Measurements from ENCODE around the gene ANKRD6. TPM values are rescaled to one million over a fixed set of nuclear protein-coding genes. Genes with fewer than 3 reads are reported as not detected.

The ANKRD6 gene
- 11.3 TPM for polyA plus RNA-seq (2013, experiment 1 of 2)
- polyA plus RNA-seq (2013, experiment 2 of 2): 11.2 TPM

DNA sequence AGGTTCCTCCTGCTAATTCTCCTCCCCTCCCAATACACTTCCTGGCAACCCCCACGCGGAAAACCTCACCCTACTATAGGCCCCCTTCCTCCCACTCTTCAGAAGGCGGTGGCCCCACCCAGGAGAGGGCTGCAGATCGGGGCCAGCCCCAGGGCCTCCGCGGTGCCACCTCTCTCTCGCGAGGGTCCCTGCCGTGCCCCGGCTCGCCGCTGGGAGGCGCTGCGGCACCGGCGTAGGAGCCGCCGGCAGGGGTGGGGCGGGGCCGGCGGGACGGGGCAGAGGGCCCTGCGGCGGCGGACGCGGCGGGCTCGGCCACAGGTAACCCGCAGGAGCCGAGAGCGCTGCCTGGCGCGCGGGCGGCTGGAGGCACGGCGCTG lies at the start of gene ANKRD6:
TSS of gene ANKRD6 (plus strand) at position 278 of the 377 bp plus-strand sequence. CDS start 133,825 bp downstream, outside the sequence.
- WGBS (ENCODE audit: extremely low coverage, insufficient coverage, low lambda C conversion rate): no CpG with 5 or more reads among the region's 38 CpGs
- Histone ChIP-seq H3K36me3 (ENCODE audit: control insufficient read depth, insufficient read depth, low read length) (no peaks in the 10 kb centered on the region), H4K8ac (ENCODE audit: low read depth, low read length) (no peak within 1 kb of the TSS), H3K23ac (ENCODE audit: low read length) (peak within 1 kb of the TSS; percentile 89), H2BK15ac (replicated peaks; ENCODE audit: low read depth) (peak within 1 kb of the TSS; percentile 59), H3K56ac (ENCODE audit: low read length) (peak within 1 kb of the TSS; percentile 91), H3K4me3 (ENCODE audit: low read length) (peak within 1 kb of the TSS; percentile 71), H2AK5ac (ENCODE audit: low read length) (peak within 1 kb of the TSS; percentile 78), H3K27ac (ENCODE audit: low read depth, low read length) (peak within 1 kb of the TSS; percentile 60), H3K4me2 (ENCODE audit: low read length) (peak within 1 kb of the TSS; percentile 95), H2BK120ac (ENCODE audit: low read depth, low read length) (peak within 1 kb of the TSS; percentile 92), H3K79me1 (ENCODE audit: low read length) (peaks cover 7% of the 10 kb centered on the region), H3K9ac (ENCODE audit: low read length) (peak within 1 kb of the TSS; percentile 86), H4K5ac (ENCODE audit: low read length) (no peak within 1 kb of the TSS), H3K4me1 (ENCODE audit: control insufficient read depth, low read depth, low read length) (peaks cover 13% of the 10 kb centered on the region), H3K4ac (ENCODE audit: low read depth, low read length) (peak within 1 kb of the TSS; percentile 96), H3K18ac (ENCODE audit: low read length) (peak within 1 kb of the TSS; percentile 98), H3K27me3 (ENCODE audit: insufficient read depth, low read length, poor library complexity) (no peaks in the 10 kb centered on the region), H3K79me2 (ENCODE audit: control insufficient read depth, insufficient read depth, low read length) (peaks cover 10% of the 10 kb centered on the region), H2BK5ac (ENCODE audit: low read length) (peak within 1 kb of the TSS; percentile 55)
- DNase-seq: peak; percentile 79

DNA sequence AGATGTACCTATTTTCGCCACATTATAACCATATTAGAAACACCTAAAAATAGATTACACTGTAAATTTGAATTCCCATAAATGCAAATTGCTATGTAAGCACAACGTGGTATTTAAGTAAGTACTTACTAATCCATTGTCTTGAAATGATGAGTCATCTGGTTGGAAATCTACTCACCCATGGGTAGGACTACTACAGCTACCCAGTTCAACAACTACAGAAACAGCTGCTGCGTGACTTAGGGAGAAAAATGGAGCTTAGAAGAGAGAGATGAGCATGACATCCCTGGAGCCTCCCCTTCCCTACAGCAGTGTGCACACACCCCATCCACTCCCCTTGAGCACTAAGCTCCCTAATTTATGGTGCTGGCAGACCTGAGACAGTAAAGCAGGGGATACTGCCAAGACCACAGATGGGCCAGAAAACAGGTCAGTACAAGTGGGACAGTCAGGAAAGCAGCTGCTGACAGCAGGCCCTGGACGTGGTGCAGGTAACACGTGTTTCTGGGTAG lies 47.7 kb upstream of the ANKRD6 start:
- H4K5ac ChIP-seq (ENCODE audit: low read length): no peak overlapping the region
- no peaks in the 10 kb centered on the region for H3K27me3 ChIP-seq (ENCODE audit: insufficient read depth, low read length, poor library complexity)
- H3K79me1 ChIP-seq (ENCODE audit: low read length): no peaks in the 10 kb centered on the region
- 100% methylated on average over 1 of the region's 5 CpGs for WGBS (ENCODE audit: extremely low coverage, insufficient coverage, low lambda C conversion rate)
- no peaks in the 10 kb centered on the region for H3K79me2 ChIP-seq (ENCODE audit: control insufficient read depth, insufficient read depth, low read length)
- H3K9ac ChIP-seq (ENCODE audit: low read length): peak overlapping the region; percentile 13
- peak overlapping the region; percentile 54 for H3K56ac ChIP-seq (ENCODE audit: low read length)
- H3K27ac ChIP-seq (ENCODE audit: low read depth, low read length): no peak overlapping the region
- no peak overlapping the region for H3K4me3 ChIP-seq (ENCODE audit: low read length)
- H2AK5ac ChIP-seq (ENCODE audit: low read length): no peak overlapping the region
- DNase-seq: peak; percentile 47
- H2BK15ac ChIP-seq (replicated peaks; ENCODE audit: low read depth): no peak overlapping the region
- H3K36me3 ChIP-seq (ENCODE audit: control insufficient read depth, insufficient read depth, low read length): no peaks in the 10 kb centered on the region
- H3K4me2 ChIP-seq (ENCODE audit: low read length): no peak overlapping the region
- no peak overlapping the region for H3K4ac ChIP-seq (ENCODE audit: low read depth, low read length)
- H3K4me1 ChIP-seq (ENCODE audit: control insufficient read depth, low read depth, low read length): peaks cover 3% of the 10 kb centered on the region
- no peak overlapping the region for H3K18ac ChIP-seq (ENCODE audit: low read length)
- no peak overlapping the region for H2BK120ac ChIP-seq (ENCODE audit: low read depth, low read length)
- no peak overlapping the region for H3K23ac ChIP-seq (ENCODE audit: low read length)
- H4K8ac ChIP-seq (ENCODE audit: low read depth, low read length): no peak overlapping the region
- no peak overlapping the region for H2BK5ac ChIP-seq (ENCODE audit: low read length)

DNA sequence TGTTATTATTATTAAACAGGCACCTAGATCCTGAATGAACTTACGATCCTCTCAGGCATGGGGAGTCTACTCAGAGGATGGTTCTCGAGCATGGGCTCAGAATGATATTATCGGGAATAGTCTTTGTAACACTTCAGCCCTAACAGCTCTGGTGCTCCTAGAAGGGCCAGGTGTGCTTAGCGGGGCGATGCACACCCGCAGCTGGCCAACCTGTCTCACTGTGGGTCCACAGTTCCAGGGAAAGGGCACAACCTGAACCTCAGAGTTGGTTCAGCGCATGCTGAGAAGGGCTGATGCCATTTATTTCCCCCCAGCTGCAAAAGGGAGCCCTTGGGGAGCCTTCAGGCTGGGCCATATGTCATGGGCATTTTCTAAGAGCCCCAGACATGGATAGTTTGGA lies 47.1 kb upstream of the ANKRD6 start:
- H2BK120ac ChIP-seq (ENCODE audit: low read depth, low read length): no peak overlapping the region
- peaks cover 3% of the 10 kb centered on the region for H3K4me1 ChIP-seq (ENCODE audit: control insufficient read depth, low read depth, low read length)
- H3K56ac ChIP-seq (ENCODE audit: low read length): no peak overlapping the region
- no peak overlapping the region for H3K4me2 ChIP-seq (ENCODE audit: low read length)
- H2BK5ac ChIP-seq (ENCODE audit: low read length): no peak overlapping the region
- H3K23ac ChIP-seq (ENCODE audit: low read length): no peak overlapping the region
- no peaks in the 10 kb centered on the region for H3K79me2 ChIP-seq (ENCODE audit: control insufficient read depth, insufficient read depth, low read length)
- H3K36me3 ChIP-seq (ENCODE audit: control insufficient read depth, insufficient read depth, low read length): no peaks in the 10 kb centered on the region
- no peak for DNase-seq
- H3K4ac ChIP-seq (ENCODE audit: low read depth, low read length): no peak overlapping the region
- H3K27me3 ChIP-seq (ENCODE audit: insufficient read depth, low read length, poor library complexity): no peaks in the 10 kb centered on the region
- no peak overlapping the region for H3K9ac ChIP-seq (ENCODE audit: low read length)
- H2BK15ac ChIP-seq (replicated peaks; ENCODE audit: low read depth): no peak overlapping the region
- H3K4me3 ChIP-seq (ENCODE audit: low read length): no peak overlapping the region
- H3K79me1 ChIP-seq (ENCODE audit: low read length): no peaks in the 10 kb centered on the region
- no peak overlapping the region for H3K27ac ChIP-seq (ENCODE audit: low read depth, low read length)
- no CpG with 5 or more reads among the region's 7 CpGs for WGBS (ENCODE audit: extremely low coverage, insufficient coverage, low lambda C conversion rate)
- H4K5ac ChIP-seq (ENCODE audit: low read length): no peak overlapping the region
- H3K18ac ChIP-seq (ENCODE audit: low read length): no peak overlapping the region
- H4K8ac ChIP-seq (ENCODE audit: low read depth, low read length): no peak overlapping the region
- no peak overlapping the region for H2AK5ac ChIP-seq (ENCODE audit: low read length)

DNA sequence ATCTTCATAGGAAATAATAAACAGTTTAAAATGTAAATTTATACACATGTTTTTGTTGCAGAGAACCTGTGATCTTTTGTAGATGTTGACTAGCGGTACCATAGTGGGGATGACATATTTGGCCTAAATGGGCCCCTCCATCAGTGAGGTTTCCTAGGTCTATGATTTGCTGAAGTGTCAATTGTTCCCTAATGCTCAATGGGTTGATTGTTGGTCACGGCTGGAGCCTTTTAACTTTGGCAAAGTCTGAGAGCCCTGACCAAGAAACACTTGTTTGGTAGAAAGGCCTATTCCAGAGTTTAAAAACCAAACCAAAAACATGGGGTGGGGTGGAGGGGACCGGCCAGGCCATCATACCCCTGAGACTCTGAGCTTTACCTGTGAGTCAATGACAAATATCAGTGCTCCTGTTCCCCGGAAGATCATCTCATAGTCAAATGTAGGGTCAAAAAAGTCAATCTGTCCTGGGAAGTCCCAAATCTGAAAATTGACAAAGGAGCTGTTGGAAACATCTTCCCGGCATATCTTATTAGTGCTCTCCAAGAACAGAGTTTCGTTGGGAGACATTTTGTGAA lies 45.9 kb upstream of the ANKRD6 start:
- H4K8ac ChIP-seq (ENCODE audit: low read depth, low read length): no peak overlapping the region
- no peak overlapping the region for H3K4ac ChIP-seq (ENCODE audit: low read depth, low read length)
- H3K56ac ChIP-seq (ENCODE audit: low read length): no peak overlapping the region
- no peak overlapping the region for H2BK5ac ChIP-seq (ENCODE audit: low read length)
- H3K36me3 ChIP-seq (ENCODE audit: control insufficient read depth, insufficient read depth, low read length): no peaks in the 10 kb centered on the region
- H2AK5ac ChIP-seq (ENCODE audit: low read length): no peak overlapping the region
- no peak overlapping the region for H2BK120ac ChIP-seq (ENCODE audit: low read depth, low read length)
- no peak overlapping the region for H3K18ac ChIP-seq (ENCODE audit: low read length)
- H3K27me3 ChIP-seq (ENCODE audit: insufficient read depth, low read length, poor library complexity): no peaks in the 10 kb centered on the region
- H3K9ac ChIP-seq (ENCODE audit: low read length): no peak overlapping the region
- no peak overlapping the region for H3K23ac ChIP-seq (ENCODE audit: low read length)
- no peak overlapping the region for H3K27ac ChIP-seq (ENCODE audit: low read depth, low read length)
- no peaks in the 10 kb centered on the region for H3K79me2 ChIP-seq (ENCODE audit: control insufficient read depth, insufficient read depth, low read length)
- no peak overlapping the region for H3K4me3 ChIP-seq (ENCODE audit: low read length)
- no peak for DNase-seq
- H3K4me2 ChIP-seq (ENCODE audit: low read length): no peak overlapping the region
- H3K4me1 ChIP-seq (ENCODE audit: control insufficient read depth, low read depth, low read length): peaks cover 3% of the 10 kb centered on the region
- no CpG with 5 or more reads among the region's 6 CpGs for WGBS (ENCODE audit: extremely low coverage, insufficient coverage, low lambda C conversion rate)
- H2BK15ac ChIP-seq (replicated peaks; ENCODE audit: low read depth): no peak overlapping the region
- H3K79me1 ChIP-seq (ENCODE audit: low read length): no peaks in the 10 kb centered on the region
- H4K5ac ChIP-seq (ENCODE audit: low read length): no peak overlapping the region

DNA sequence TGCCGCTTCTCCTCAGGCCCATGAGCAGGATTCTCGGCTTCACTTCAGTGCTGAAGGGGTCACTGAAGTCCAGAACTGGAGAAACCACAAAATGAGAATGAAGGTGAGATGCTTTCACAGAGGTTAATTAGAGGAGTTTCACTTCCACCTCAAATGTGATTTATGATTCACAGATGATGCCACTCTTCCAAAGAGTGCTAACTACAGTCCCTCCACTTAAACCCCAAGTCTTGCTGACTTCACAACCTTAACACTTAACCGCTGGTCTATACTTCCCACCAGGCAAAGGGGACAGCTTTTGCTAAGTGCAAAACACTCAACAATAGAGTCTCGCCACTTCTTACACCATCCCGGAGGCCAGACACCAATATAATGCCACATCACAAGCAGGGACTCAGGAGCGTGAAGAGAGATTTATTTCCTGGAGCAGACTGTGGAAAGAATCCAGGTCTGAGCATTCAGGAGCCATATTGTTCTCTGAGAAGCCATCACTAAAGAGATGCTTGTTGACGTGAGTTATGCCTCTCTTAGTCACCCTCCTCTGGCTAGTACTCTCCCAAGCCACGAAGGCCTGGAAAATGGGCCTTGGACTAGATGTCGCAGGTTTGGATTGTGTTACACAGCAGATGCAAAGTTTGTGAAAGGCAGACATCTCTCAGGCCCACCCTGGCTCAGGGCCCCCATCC lies 45.3 kb upstream of the ANKRD6 start:
- Histone ChIP-seq H2BK15ac (replicated peaks; ENCODE audit: low read depth) (no peak overlapping the region), H2AK5ac (ENCODE audit: low read length) (no peak overlapping the region), H3K27me3 (ENCODE audit: insufficient read depth, low read length, poor library complexity) (no peaks in the 10 kb centered on the region), H3K56ac (ENCODE audit: low read length) (no peak overlapping the region), H2BK120ac (ENCODE audit: low read depth, low read length) (no peak overlapping the region), H4K5ac (ENCODE audit: low read length) (no peak overlapping the region), H2BK5ac (ENCODE audit: low read length) (no peak overlapping the region), H3K79me1 (ENCODE audit: low read length) (no peaks in the 10 kb centered on the region), H3K23ac (ENCODE audit: low read length) (no peak overlapping the region), H3K9ac (ENCODE audit: low read length) (no peak overlapping the region), H3K27ac (ENCODE audit: low read depth, low read length) (no peak overlapping the region), H3K36me3 (ENCODE audit: control insufficient read depth, insufficient read depth, low read length) (no peaks in the 10 kb centered on the region), H3K4me2 (ENCODE audit: low read length) (no peak overlapping the region), H4K8ac (ENCODE audit: low read depth, low read length) (no peak overlapping the region), H3K79me2 (ENCODE audit: control insufficient read depth, insufficient read depth, low read length) (no peaks in the 10 kb centered on the region), H3K4me1 (ENCODE audit: control insufficient read depth, low read depth, low read length) (peaks cover 3% of the 10 kb centered on the region), H3K4me3 (ENCODE audit: low read length) (no peak overlapping the region), H3K4ac (ENCODE audit: low read depth, low read length) (no peak overlapping the region), H3K18ac (ENCODE audit: low read length) (no peak overlapping the region)
- no peak for DNase-seq
- WGBS (ENCODE audit: extremely low coverage, insufficient coverage, low lambda C conversion rate): no CpG with 5 or more reads among the region's 9 CpGs
